CD4-positive, alpha-beta T cell treated with Interleukin-17A for 4 hours (primary cell): ENCODE results near the gene CDV3.

ENCODE experiments used
- DNase-seq: peaks from one replicate; pipeline ENCODE4 v3.0.0-alpha.2; 2020; ENCODE audit warnings: mixed read lengths

Gene CDV3

DNA sequence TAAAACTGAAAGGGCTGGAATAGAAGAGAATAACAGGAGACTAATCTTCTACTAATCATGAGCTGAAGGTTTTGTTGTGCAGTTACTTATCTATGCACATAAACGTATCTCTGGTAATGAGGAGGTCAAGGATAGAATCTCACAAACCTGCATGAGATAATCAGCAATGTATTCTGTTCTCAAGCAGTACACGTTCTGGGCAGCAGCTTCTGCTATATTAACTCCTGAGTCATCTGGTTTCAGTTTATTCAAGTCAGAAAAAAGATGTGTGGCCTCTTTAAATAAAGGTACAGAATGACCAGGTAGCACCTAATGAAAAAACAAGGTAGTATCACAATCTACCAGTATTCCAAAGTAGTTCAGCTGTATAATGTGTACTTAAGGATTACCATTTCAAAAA lies 34.9 kb downstream of the CDV3 start:
- DNase-seq: no peak

DNA sequence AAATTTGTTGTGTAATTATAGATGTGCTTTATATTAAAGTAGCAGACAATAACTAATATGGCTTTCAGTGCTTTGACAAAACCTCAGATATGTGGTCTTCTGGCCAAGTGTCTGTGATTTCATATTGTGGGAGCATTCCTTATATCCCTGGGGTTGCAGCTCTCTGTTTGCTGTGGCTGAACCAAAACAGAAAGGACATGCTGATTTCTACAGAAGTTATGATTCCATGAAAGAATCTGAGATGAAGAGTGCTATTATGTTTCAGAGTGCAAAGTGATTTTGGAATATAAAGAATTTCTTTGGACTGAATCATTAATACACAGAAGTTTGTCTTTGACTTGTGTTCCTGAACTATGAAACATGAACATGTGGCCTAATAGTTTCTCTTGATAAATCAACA lies 36.5 kb downstream of the CDV3 start:
- DNase-seq: no peak

DNA sequence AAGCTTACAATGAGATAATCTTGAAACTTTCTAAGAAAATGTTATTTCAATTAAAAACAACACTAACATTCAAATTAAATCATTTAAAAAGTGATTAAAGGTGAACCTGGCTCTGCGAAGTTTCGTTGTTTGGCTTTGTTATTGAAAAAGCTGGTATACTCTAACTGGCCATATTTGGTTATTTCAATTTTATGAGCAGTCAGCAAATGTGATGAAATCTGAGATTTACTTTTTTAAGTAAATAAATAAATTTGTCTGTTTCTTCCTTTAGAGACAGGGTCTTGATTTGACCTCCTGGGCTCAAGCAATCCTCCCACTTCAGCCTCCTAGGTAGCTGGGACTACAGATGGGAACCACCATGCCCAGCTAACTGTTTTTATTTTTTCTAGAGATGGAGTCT lies 38.0 kb downstream of the CDV3 start:
- DNase-seq: no peak

DNA sequence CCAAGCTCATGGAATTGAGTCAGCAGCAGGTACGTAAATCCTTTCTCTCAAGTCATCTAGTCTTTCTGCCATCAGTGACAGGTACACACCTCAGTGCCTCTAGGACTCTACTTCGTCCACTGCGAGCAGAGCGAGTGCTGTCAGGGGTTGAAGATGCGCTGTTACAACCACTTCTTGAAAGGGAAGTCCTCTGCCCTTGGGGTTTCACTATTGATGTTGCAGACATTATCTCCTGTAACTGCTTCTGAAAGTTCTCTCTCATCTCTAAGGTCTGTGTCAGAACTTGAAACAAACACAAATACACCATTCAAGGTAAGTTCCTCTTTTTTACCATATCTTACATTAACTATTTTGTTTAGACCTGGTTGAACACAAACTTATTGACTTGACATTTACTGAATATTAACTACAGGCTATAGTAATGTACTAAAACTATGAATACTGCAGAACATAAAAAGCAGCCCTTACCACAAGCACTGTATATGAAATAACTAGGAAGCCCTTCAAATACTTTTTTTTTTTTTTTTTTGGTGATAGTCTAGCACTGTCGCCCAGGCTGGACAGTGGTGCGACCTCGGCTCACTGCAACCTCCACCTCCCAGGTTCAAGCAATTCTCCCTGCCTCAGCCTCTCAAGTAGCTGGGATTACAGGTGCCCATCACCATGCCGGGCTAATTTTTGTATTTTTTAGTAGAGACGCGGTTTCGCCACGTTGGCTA lies 46.7 kb downstream of the CDV3 start:
- no peak for DNase-seq

DNA sequence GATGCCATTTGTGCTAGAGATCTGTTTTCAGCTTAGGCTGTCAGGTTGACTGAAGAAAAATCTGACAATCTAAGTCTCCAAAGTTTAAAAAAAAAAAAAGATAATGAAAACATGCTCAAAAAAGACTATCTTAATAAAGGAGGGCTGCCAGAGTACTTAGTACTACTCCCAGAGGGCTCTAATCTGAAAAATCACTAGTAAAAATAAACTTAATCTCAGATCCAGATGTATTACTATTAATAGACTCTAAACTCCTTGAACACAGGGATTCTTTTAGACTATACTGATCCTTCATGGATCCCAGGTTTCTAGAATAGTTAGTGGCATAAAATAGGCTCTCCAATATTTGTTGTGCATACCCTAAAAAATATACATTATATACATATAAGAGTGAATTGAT lies 54.3 kb downstream of the CDV3 start:
- DNase-seq: no peak

DNA sequence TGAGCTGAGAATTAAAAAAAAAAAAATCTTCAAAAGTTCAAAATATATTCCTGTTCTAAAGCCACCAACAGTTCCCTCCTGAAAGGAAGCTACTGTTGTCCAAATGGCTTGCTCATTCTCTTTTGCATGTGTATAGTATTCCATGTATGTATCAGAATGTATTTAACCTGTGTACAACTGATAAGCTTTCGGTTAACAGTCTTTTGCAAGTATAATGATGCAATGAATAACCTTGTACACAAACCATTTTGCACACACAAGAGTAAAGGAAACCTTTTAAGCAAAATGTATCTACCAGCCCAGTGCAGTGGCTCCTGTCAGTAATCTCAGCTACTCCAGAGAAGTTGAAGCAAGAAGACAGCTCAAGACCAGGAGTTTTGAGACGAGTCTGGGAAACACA lies 55.7 kb downstream of the CDV3 start:
- DNase-seq: no peak

DNA sequence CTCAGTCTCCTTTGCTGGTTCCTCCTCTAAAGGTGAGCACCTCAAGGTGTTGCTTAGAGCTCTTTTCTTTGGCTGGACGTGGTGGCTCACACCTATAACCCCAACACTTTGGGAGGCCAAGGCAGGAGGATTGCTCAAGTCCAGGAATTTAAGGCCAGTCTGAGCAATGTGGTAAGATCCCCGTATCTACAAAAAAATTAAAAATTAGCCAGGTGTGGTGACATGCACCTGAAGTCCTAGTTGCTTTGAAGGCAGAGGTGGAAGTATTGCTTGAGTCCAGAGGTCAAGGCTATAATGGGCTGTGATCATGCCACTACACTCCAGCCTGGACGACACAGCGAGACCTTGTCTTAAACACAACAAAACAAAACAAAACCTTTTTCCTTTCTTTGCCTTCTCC lies 60.0 kb downstream of the CDV3 start:
- DNase-seq: no peak
